Testis (tissue), 2 donors: ENCODE results near the gene WBP1L.

Experiments used
- POLR2A ChIP-seq: fragments of 450-650 bp; IDR thresholded peaks from one replicate; pipeline ENCODE4 v1.6.1; 2017; ENCODE audit warnings: antibody characterized with exemption, mild to moderate bottlenecking, moderate library complexity
- TF ChIP-seq, protein P1 (sequence below), 3 experiments: fragments of 450-650 bp in 2 of 3; fragments of 200-600 bp in 1 of 3; sonication (generic) in 1 of 3; IDR thresholded peaks; one replicate each; pipeline ENCODE4 v1.5.1; 2016 to 2019; ENCODE audit warnings: antibody characterized with exemption in 3 of 3, mild to moderate bottlenecking in 2 of 3, moderate library complexity in 1 of 3

DNA sequence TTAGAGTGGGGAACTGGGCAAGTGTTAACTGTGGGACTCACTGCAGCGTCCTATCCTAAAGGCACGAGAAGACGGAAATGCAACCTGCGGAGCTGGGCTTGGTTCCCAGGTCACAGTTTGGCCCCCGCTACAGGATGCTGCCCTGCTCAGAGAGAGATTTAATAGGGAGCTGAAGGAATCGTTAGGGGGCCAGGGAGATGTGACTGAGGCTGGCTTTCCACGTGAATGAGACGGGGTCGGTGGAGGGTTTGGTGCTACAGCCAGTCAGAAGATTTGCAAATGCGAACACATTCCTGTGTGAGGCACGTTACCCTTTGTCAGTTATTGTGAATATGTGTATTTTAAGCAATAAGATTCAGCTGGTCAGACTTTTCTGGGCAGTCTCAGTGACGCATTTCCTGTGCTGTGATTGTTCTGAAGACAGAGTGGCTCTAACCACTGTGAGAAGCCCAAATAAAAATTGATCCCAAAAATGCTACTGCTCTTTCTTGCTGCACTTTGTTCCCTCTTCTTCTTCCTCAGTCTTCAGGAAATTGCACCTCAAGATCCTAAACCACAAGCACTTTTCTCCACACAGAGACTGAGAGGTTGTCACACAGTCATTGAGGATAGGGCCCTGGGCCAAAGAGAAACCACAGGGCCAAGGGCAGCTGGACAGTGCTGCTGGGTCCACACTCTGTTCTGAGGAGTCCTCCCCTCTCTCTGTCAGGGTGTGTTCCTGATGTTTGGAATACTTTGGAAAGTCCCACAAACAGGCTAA is 72.2 kb downstream of the WBP1L start:
- TF ChIP-seq, protein P1, sequence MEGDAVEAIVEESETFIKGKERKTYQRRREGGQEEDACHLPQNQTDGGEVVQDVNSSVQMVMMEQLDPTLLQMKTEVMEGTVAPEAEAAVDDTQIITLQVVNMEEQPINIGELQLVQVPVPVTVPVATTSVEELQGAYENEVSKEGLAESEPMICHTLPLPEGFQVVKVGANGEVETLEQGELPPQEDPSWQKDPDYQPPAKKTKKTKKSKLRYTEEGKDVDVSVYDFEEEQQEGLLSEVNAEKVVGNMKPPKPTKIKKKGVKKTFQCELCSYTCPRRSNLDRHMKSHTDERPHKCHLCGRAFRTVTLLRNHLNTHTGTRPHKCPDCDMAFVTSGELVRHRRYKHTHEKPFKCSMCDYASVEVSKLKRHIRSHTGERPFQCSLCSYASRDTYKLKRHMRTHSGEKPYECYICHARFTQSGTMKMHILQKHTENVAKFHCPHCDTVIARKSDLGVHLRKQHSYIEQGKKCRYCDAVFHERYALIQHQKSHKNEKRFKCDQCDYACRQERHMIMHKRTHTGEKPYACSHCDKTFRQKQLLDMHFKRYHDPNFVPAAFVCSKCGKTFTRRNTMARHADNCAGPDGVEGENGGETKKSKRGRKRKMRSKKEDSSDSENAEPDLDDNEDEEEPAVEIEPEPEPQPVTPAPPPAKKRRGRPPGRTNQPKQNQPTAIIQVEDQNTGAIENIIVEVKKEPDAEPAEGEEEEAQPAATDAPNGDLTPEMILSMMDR (IDR thresholded peaks at IDR 0.05): no peak
- TF ChIP-seq POLR2A: no peak
